Measurements from ENCODE around the gene MTIF2.

DNA sequence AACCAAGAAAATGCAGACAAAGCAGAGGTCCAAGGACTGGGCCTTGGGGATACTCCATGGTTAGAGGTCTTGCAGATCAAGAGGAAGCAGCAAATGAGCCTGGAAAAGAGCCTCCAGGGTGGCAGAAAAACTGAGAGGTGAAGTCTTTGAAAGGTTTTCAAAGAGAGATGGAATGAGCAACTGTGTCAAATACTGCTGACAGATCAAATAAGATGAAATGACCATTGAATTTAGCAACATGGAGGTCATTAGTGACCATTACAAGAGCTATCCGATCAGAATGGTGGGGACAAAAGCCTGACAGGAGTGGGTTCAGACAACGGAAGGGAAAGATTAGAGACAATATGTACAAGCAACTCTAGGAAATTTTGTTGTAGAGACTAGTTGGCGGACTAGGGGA lies 38.5 kb downstream of the MTIF2 start:
- TF ChIP-seq, protein P1, sequence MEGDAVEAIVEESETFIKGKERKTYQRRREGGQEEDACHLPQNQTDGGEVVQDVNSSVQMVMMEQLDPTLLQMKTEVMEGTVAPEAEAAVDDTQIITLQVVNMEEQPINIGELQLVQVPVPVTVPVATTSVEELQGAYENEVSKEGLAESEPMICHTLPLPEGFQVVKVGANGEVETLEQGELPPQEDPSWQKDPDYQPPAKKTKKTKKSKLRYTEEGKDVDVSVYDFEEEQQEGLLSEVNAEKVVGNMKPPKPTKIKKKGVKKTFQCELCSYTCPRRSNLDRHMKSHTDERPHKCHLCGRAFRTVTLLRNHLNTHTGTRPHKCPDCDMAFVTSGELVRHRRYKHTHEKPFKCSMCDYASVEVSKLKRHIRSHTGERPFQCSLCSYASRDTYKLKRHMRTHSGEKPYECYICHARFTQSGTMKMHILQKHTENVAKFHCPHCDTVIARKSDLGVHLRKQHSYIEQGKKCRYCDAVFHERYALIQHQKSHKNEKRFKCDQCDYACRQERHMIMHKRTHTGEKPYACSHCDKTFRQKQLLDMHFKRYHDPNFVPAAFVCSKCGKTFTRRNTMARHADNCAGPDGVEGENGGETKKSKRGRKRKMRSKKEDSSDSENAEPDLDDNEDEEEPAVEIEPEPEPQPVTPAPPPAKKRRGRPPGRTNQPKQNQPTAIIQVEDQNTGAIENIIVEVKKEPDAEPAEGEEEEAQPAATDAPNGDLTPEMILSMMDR (IDR thresholded peaks at IDR 0.05): no peak
- TF ChIP-seq POLR2A (IDR thresholded peaks at IDR 0.05; ENCODE audit: low read depth): no peak
- no peak for TF ChIP-seq EP300 (IDR thresholded peaks at IDR 0.05)
